SKM-1 treated with dmso at 0.1 percent for 144 hours (cell line): ENCODE measurements around the gene ZNF470.

ENCODE experiments used
- DNase-seq: peaks from one replicate; lab custom pipeline; 2025; ENCODE audit not compliant: unreplicated experiment; lab: John Stamatoyannopoulos, UW

Gene ZNF470

DNA sequence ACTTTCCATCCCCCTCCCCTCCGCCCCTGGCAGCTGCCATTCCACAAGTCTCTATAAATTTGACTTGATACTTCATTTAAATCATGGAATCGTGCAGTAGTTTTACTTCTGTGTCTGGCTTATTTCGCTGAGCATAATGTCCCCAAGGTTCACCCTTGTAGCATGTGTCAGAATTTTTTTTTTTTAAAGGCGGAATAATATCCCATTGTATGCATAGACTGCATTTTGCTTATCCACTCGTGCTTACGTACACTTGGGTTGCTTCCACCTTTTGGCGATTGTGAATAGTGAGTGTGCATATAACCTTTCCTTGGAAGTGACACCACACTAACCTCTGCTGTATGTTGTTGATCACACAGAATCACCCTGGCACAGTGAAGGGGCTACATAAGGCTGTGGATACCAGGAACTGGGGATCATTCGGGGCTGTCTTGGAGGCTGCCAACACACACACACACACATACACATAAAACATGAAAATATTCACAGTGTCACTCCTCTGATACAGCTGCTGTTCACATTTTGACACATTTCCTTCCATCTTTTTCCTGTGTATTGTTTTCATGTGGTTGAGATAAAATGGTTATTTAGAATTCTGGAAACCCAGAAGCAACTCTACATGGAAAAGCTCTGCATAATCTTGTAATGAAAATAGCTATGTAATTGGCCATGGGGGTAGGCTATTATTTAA lies 41.2 kb downstream of the ZNF470 start:
- DNase-seq = no peak

GRCh38 chr19:56611288-56611687 lies 44.0 kb downstream of the ZNF470 start:
- no peak for DNase-seq

DNA sequence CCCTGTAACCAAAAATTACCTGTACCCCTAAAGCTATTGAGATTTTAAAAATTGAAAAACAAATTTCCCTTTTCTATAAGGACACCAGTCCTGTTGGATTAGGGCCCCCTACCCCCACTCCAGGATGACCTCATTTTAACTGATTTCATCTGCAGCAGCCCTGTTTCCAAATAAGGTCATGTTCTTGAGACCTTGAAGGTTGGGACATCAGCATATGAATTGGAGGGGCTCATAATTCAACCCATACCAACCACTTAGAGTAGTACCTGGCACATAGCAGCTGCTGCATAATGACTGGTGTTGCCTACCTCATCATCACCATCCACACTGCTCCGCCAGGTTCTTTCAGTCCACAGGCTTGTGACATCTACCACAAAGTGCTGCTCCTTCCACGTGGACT lies 45.5 kb downstream of the ZNF470 start:
- no peak for DNase-seq

GRCh38 chr19:56613639-56614038 lies 46.4 kb downstream of the ZNF470 start:
- DNase-seq = no peak

GRCh38 chr19:56617531-56617930 lies 50.3 kb downstream of the ZNF470 start:
- no peak for DNase-seq

GRCh38 chr19:56619121-56619520 lies 51.9 kb downstream of the ZNF470 start:
- DNase-seq = no peak

DNA sequence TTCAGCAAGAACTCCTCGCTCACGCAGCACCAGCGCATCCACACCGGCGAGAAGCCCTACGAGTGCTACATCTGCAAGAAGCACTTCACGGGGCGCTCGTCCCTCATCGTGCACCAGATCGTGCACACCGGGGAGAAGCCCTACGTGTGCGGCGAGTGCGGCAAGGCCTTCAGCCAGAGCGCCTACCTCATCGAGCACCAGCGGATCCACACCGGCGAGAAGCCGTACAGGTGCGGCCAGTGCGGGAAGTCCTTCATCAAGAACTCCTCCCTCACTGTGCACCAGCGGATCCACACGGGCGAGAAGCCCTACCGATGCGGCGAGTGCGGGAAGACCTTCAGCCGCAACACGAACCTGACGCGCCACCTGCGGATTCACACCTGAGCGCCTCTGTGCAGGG lies 55.1 kb downstream of the ZNF470 start:
- no peak for DNase-seq

DNA sequence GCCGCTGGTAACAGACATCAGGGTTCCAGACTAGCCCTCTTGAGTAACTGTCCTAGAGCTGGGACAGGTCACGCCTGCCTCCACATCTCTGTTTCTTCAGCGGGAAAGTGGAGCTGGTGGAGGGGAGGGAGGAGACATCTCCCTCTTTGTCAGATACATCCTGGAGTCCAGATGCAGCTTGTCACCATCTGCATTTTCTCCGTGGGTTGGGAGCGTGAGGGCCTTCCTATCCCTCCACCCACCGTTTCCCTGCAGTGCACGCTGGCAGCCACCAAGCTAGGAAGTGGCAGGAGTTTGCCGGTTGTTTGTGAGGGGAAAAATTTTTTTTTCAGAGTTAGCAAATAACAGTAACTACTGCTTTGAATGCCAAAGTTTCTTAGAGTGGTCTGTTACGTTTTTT lies 55.7 kb downstream of the ZNF470 start:
- no peak for DNase-seq

DNA sequence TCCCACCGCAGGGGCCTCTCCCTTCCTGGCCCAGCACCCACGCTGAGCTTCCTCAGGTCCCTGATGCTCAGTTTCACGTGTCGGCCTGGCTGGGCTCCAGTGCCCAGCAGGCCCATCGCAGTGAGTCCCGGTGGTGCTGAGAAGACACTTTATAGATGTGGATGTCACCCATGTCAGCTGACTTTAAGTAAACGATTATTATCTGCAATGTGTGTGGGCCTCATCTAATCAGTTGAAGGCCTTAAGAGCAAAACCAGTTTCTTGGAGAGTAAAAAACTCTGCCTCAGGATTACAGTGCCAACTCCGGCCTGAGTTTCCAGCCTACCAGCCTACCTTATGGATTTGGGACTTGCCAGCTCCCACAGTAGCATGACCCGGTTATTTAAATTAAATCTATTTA lies 58.4 kb downstream of the ZNF470 start:
- DNase-seq = no peak

DNA sequence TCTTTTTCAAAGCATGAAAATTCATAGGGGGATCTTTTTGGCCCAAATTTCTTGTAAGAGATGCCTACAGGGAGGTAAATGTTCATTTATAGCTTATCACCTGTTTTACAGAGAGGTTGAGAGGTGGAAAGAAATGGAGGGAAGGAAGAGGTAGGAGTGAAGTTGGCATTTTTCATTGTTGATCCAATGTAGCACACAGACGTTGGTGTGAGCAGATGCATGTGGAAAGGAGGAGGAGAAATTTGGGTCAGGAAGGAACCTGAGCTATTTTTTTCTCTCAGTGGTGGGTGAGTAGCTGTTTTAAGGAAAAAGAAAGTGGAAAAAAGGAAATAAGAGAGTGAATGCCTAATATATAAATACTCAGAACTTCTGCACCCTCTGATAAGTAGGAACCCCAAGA lies 65.8 kb downstream of the ZNF470 start:
- no peak for DNase-seq

GRCh38 chr19:56637976-56638555 lies 70.8 kb downstream of the ZNF470 start:
- DNase-seq = no peak
